GM12873 (cell line): ENCODE results near the gene RBFOX2.

Source experiments
- CTCF ChIP-seq: IDR thresholded peaks from 2 replicates; pipeline ENCODE4 v1.5.1; 2012; ENCODE audit warnings: low read depth, mild to moderate bottlenecking, moderate library complexity, low read length, control low read depth; ENCODE audit not compliant: insufficient read depth; ENCODE audit errors: missing control alignments

The RBFOX2 gene

GRCh38 chr22:35746946-35747703 is 281.5 kb downstream of the RBFOX2 start:
- no peak for TF ChIP-seq CTCF

GRCh38 chr22:35746248-35746647 is 282.4 kb downstream of the RBFOX2 start:
- no peak for TF ChIP-seq CTCF

- no peak for TF ChIP-seq CTCF
Measured at GRCh38 chr22:35743326-35743860, 285.2 kb downstream of the RBFOX2 start.

GRCh38 chr22:35742342-35743100 is 286.1 kb downstream of the RBFOX2 start:
- TF ChIP-seq CTCF: no peak

GRCh38 chr22:35740616-35741015 is 288.0 kb downstream of the RBFOX2 start:
- no peak for TF ChIP-seq CTCF

GRCh38 chr22:35739931-35740380 is 288.7 kb downstream of the RBFOX2 start:
- no peak for TF ChIP-seq CTCF
